Measurements from ENCODE around the gene LPXN.

Gene LPXN

DNA sequence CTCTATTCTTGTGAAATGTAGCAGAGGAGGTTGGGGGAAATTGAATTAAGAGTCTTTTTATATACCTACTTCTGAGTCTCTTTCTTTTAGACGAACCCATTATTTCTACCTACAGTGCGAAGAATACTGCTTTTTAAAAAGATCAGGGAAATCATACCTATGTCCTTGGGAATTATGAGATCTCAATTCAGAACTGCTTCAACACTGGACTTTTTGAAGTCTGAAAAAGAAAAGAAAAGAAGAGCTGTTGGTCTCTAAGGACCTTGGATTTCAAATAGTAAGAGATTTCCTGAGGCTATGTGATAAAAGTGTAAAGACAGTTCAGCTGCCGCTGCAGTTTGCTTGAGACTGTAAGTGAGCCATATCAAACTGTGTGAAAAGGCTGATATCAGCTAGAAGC, 64.0 kb downstream of the LPXN start:
- DNase-seq = no peak

DNA sequence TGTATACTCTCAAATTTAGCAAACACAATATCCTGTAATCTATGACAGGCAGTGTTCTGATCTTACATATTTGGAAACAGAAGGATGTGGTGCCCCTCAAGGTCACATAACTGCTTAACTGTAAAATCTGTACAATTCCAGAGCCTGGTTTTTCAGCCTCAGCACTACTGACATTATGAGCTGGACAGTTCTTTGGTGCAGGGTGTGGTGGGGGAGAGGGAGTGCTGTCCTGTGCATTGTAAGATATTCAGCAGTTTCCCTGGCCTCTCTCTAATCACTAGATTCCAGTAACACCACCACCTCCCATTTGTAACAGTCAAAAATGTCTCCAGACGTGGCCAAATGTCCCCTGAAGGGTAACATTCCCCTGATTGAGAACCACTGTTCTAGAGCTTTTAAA, 65.9 kb downstream of the LPXN start:
- DNase-seq = no peak

DNA sequence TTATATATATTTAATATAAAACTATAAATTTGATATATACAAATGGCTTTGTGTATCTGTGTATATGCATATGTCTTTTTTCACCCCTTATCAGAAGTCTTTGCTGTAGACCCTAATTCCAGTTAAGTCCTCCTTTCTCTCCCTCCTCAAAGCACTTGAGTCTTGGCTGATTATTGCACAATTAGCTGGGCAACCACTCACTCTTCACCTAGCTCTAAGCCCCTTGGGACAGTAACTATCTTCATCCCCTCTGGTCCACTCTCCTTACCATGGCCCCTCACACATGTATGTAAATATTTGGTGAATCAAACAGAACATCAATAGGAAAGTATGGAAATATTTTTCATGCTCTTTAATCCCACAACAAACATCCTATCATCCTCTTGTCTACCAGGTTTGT, 66.8 kb downstream of the LPXN start:
- DNase-seq = no peak

DNA sequence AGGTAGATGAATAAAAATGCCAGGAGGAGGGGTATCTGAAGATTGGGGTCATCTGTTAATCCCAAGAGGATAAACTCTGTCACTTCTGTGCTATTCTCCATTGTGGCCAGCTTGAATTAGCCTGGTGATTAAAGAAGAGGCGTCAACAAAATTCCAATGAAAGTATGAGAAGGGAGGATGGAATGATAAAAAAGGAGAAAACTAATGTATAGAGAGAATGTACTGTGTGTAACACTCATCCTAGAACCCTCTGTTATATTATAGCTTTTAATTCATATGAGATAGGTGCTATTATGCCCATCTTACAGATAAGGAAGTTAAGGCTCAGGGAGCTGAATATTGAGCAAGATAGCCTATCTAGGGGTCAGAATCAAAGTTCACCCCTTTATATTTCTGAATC, 67.7 kb downstream of the LPXN start, which contains the start of gene OR5B21:
TSS of gene OR5B21 (minus strand) at position 101 of the 400 bp plus-strand sequence. CDS start at position 101, 0 bp downstream.
- no peak for DNase-seq

DNA sequence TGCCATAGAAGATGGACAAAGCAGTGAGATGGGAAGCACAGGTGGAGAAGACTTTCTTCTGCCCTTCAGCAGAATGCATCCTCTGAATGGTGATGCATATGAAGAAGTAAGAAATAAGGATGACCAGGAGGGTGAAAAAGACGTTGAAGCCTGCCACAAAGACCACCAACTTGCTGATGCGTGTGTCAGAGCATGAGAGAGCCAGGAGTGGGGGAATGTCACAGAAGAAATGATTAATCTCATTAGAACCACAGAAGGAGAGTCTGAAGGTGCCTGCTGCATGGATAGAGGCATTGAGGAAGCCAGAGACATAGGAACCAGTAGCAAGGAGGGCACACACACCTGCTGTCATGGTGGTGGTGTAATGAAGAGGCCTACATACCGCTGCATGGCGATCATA, 68.3 kb downstream of the LPXN start:
- DNase-seq = no peak

DNA sequence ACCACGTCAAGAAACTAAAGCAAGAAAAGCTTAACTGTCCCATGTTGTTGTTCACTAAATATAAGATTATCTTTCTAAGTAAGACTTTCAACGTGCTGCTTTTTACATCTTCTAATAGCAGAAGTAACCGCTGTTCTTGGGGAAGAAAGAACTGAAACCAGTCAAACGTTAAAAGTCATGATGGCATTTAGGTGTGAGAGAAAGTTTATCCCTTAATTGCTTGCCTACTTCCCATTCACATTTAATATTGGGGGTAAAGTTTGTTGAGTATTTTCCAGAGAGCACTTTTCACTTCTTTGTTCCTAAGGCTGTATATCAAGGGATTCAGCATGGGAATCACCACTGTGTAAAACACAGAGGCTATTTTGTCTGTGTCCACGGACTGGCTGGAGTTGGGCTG, 68.7 kb downstream of the LPXN start:
- no peak for DNase-seq

DNA sequence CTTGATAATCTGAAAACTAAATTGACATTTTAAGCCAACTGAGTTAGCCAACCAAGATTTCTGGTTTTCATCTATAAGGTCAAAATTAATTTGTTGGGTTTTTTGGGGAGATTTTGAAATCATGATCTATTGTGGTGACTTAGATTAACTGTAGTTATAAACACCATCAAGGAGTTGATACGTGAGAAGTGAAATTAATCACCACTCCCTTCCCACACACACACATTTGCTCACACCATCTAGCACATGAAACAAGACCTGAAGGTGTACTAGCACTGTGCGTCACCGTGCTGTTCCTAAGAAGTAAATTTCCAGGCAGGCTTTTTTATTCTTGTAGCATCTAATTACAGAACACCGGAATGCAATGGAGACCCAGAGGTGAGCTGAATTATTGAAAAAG, 69.8 kb downstream of the LPXN start:
- DNase-seq = no peak

DNA sequence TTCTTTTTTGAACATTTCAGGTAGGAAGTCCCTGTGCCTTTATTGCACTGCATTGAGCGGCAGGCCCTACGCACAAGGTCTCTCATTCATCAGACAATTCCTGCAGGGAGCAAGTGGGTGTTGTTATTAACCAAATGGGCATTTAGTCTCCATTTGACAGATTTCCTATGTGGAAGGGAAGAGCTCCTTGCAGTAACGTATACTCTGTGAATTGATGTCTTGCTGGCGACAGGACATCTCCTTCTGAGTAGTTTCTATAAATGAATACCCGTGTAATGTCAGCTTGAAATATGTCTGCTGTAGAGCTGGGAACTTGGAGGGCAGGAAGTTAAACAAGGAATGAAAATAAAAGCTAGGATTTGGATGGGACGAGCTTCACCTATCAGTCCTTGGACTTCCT, 71.4 kb downstream of the LPXN start:
- no peak for DNase-seq

DNA sequence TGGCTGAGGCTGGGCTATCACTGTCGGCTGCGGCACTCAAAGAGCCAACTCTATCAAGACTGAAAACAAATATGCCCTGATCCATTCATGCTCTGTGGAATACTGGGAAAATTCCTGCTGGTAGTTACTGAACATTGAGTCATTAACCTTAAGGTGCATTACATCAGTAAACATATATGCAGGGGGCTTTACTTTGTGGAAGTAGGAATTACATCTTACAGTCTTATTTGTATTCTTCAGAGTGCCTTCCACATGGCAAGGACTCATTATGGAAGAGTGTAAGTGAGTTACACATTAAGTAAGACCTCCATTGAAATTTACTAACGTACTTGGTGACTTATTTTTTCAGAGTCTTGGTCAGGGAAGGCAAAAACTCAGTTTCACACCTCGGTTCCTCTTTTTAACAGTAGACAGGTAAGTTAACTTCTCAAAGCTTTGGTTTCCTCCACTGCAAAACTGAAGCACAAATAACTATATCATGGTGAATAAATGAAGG, 72.2 kb downstream of the LPXN start:
- DNase-seq = no peak

DNA sequence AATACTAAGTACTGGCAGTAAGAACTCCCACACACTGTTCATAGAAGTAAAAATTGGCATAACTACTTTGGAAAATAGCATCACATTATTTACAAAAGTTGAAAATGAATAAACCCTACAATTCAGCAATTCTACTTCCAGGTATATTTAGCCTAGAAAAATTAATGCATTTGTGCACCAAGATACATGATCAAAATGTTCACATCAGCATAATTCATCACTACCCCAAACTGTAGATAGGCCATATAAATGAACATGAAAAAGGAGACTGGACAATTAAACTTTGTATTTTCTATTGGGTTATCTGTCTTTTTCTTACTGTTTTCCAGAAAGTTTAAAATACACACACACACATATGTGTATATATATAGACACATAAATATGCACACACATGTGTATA, 73.7 kb downstream of the LPXN start:
- no peak for DNase-seq

DNA sequence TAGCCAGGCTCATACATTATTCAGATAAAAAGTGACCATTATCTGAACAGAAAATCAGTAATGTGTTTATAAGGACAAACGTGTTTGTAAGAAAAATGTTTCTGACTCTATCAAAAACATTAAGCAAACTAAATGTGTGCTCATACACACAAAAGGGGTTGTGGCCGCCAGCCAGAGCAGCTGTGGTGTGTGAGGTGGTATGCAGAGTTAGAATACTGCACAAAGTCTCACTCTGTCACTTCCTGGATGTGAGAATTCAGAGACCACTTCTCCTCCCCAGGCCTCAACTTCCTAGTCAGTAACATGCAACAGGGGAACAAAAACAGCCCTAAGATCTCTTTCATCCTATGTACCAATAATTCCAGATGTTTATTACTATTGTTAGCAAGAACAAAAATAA, 77.2 kb downstream of the LPXN start:
- no peak for DNase-seq

DNA sequence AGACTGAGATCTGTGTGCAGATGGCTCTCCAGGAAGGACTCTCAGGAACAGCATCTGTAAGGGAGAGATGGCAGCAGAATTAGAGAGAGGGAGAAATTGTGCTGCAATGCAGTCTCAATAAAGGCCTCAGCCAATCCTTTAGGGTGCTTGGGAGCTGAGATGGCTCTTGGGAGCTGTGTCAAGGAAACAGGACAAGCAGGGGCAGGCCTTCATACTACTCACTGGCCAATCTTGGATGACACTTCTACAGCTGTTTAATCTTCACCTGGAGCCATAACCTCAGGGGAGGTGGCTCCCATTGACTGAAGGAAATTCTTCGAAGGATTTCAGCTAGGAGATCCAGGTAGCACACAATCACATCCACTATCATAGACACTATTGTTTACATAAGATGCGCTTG, 77.7 kb downstream of the LPXN start:
- DNase-seq = no peak

DNA sequence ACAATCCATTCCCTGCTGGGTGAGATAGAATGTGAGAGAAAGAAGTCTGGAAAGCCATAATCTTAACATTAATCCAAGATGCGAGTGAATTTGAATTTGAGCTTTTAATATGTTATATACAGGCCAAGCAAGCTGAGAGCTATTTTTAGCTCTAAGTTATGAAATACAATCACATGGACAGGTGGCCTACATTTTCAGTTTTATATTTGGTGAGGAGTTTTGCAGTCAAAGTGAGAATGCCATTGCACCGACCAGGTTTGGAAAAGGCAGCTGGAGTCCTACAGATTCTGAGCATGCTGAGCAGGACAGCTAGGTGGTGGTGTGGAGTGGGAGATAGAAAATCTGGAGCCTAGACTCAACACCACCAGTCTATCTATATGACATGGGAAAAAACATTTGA, 79.8 kb downstream of the LPXN start:
- no peak for DNase-seq

DNA sequence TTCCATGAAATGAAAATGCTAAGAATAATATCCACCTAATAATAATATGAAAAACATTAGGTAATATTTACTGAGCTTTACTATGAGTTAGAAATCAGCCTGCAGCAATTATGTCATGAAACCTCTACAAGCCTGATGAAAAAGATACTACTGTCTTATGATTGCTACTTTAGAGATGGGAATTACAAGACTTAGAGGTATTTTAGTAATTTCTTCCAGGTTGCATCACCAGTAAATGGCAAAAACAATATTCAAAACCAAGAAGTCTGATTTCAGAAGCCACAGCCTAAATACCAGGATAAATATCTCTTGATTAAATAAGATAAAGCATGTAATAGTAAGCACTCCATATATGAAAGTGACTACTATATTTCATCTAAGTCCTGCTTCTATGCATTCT, 81.6 kb downstream of the LPXN start:
- no peak for DNase-seq

DNA sequence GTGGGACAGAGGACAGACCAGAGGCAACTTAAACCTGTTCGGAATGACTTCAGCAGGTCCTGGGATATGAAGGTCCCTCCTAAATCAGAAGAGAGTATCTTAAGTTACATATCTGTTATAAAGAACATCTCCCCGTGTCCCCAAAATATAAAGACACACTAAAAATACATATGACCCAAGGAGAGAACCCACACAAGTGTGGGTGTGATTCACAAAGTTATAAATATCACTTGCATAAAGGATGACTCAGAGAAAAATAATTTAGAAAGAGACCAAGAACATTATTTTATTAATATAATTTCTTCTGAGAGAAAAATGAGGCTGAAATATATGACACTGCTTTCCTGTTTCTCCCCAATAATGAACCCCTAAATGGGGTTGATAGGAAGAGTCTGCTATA, 82.0 kb downstream of the LPXN start:
- no peak for DNase-seq

DNA sequence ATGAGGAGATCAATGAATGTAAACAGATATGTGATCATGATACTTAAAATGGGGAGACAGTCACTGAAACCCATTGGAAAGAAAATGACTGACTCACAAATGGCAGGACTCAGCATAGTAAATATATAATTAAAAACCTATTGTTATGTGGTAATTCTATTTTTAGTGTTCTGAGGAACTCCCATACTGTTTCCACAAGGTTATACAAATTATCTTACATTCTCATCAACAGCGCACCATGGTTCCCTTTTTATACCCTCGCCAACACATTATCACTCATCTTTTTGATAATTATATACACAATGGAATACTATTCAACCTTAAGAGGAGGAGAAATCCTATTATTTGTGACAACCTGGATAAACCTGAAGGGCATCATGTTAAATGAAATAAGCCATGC, 84.8 kb downstream of the LPXN start:
- no peak for DNase-seq

DNA sequence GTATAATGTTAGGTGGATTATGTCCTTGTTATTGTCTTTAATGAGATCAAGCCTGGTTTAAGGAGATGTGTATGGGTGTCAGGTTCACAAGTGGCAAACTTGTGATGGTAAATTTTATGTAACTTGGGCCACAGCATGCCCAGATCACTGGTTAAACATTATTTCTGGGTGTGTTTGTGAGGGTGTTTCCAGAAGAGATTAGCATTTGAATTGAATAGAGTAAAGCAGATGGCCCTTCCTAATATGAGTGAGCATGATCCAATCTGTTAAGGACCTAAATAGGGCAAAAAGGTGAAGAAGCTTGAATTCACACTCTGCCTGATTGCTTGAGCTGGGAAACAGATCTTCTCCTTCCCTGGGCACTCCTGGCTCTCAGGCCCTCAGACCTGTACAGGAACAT, 88.5 kb downstream of the LPXN start:
- DNase-seq = no peak

DNA sequence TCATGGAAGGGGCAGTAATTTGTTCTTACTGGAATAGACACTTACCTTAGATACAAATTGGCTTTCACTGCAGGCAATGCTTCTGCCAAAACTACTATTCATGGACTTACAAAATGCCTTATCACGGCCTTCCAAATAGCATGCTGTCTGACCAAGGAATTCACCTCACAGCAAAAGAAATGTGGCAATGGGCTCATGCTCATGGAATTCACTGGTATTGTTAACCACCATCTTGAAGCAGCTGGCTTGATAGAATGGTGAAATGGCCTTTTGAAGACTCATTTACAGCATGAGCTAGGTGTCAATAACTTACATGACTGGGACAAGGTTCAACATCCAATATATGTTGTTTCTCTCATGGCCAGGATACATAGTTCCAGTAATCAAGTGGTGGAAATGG, 89.7 kb downstream of the LPXN start:
- no peak for DNase-seq
